IMR-90 (cell line): ENCODE measurements around the gene UBE2O.

Experiments used
- POLR2A ChIP-seq: IDR thresholded peaks from 2 replicates; pipeline ENCODE4 v1.6.1; 2012; ENCODE audit warnings: mild to moderate bottlenecking, low read depth, low read length
- RFX5 ChIP-seq: IDR thresholded peaks from 2 replicates; pipeline ENCODE4 v1.8.0; 2012; ENCODE audit warnings: low read depth, mild to moderate bottlenecking, low read length, moderate library complexity
- TF ChIP-seq, protein P1 (sequence below): conservative IDR thresholded peaks from 2 replicates; pipeline ENCODE4 v1.5.1; 2012; ENCODE audit warnings: mild to moderate bottlenecking, low read depth, low read length, improper control_type of control experiment

DNA sequence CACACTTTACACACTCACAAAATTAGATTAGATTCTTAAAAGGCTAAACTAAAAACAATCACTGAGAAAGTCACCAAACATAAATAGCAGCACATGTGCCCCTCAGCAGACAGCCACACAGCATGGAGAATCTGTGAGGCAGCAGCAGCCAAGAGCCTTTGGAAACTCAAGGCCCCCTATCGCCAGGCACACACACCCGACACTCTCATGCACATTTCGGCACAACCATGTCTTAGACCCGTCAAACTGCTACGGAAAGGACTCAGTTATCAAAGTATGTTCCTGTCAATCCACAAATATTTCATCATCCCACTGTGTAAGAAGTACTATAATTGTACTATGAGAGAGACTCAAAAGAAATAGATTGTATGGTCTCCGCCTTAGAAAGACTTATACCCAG lies 20.9 kb downstream of the UBE2O start:
- TF ChIP-seq, protein P1, sequence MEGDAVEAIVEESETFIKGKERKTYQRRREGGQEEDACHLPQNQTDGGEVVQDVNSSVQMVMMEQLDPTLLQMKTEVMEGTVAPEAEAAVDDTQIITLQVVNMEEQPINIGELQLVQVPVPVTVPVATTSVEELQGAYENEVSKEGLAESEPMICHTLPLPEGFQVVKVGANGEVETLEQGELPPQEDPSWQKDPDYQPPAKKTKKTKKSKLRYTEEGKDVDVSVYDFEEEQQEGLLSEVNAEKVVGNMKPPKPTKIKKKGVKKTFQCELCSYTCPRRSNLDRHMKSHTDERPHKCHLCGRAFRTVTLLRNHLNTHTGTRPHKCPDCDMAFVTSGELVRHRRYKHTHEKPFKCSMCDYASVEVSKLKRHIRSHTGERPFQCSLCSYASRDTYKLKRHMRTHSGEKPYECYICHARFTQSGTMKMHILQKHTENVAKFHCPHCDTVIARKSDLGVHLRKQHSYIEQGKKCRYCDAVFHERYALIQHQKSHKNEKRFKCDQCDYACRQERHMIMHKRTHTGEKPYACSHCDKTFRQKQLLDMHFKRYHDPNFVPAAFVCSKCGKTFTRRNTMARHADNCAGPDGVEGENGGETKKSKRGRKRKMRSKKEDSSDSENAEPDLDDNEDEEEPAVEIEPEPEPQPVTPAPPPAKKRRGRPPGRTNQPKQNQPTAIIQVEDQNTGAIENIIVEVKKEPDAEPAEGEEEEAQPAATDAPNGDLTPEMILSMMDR = no peak
- TF ChIP-seq RFX5 (no peak), POLR2A (no peak)
